Neural progenitor cell (in vitro differentiated cells): ENCODE results near the gene AXDND1. TPM values are rescaled to one million over a fixed set of nuclear protein-coding genes. Genes with fewer than 3 reads are reported as not detected.

Source experiments
- DNase-seq: peaks from one replicate; pipeline ENCODE4 v3.0.0-alpha.2; 2016; ENCODE audit warnings: low spot score
- H2AFZ ChIP-seq: fragments of 200-600 bp; sonication (generic); replicated peaks from 2 replicates; pipeline ENCODE4 v1.6.1; 2016; ENCODE audit warnings: antibody characterized with exemption
- H3F3A ChIP-seq: fragments of 200-600 bp; sonication (generic); 2 replicates; pipeline ENCODE4 v1.6.1; 2016; ENCODE audit warnings: antibody characterized with exemption, low read depth
- H3K27ac ChIP-seq: fragments of 200-600 bp; sonication (generic); 2 replicates; pipeline ENCODE4 v1.5.1; 2016; ENCODE audit warnings: mild to moderate bottlenecking
- H3K27me3 ChIP-seq: fragments of 200-600 bp; sonication (generic); 2 replicates; pipeline ENCODE4 v1.6.1; 2016; ENCODE audit warnings: mild to moderate bottlenecking, moderate library complexity
- H3K36me3 ChIP-seq: fragments of 200-600 bp; sonication (generic); 2 replicates; pipeline ENCODE4 v1.5.1; 2016
- H3K4me1 ChIP-seq: fragments of 200-600 bp; sonication (generic); 2 replicates; pipeline ENCODE4 v1.6.1; 2016; ENCODE audit warnings: mixed run types
- H3K4me2 ChIP-seq: fragments of 200-600 bp; sonication (generic); 2 replicates; pipeline ENCODE4 v1.6.1; 2016
- H3K4me3 ChIP-seq: fragments of 200-600 bp; sonication (generic); 2 replicates; pipeline ENCODE4 v1.5.1; 2016
- H3K79me2 ChIP-seq: fragments of 200-600 bp; sonication (generic); 2 replicates; pipeline ENCODE4 v1.6.1; 2016; ENCODE audit warnings: low read depth
- H3K9ac ChIP-seq: fragments of 200-600 bp; sonication (generic); 2 replicates; pipeline ENCODE4 v1.6.1; 2016
- H3K9me3 ChIP-seq: fragments of 200-600 bp; sonication (generic); 2 replicates; pipeline ENCODE4 v1.5.1; 2016; ENCODE audit warnings: low read depth
- H4K20me1 ChIP-seq: fragments of 200-600 bp; sonication (generic); 2 replicates; pipeline ENCODE4 v1.6.1; 2016; ENCODE audit warnings: low read depth
- H3K27ac Mint-ChIP-seq: 3 replicates; pipeline ENCODE4 v1.8.0; 2021; ENCODE audit warnings: mixed read lengths
- H3K27me3 Mint-ChIP-seq: 2 replicates; pipeline ENCODE4 v1.8.0; 2022; ENCODE audit warnings: low read depth, mild to moderate bottlenecking, inconsistent platforms, moderate library complexity, mixed read lengths; ENCODE audit not compliant: insufficient read depth
- H3K36me3 Mint-ChIP-seq: 3 replicates; pipeline ENCODE4 v1.8.0; 2021; ENCODE audit warnings: mixed read lengths
- H3K4me1 Mint-ChIP-seq: 3 replicates; pipeline ENCODE4 v1.8.0; 2021; ENCODE audit warnings: mixed read lengths
- H3K4me3 Mint-ChIP-seq: 3 replicates; pipeline ENCODE4 v1.8.0; 2021; ENCODE audit warnings: mild to moderate bottlenecking, moderate library complexity, mixed read lengths
- H3K9me3 Mint-ChIP-seq: 3 replicates; pipeline ENCODE4 v1.8.0; 2020; ENCODE audit warnings: mixed read lengths
- CTCF ChIP-seq: fragments of 200-600 bp; sonication (generic); IDR thresholded peaks from 2 replicates; pipeline ENCODE4 v1.5.1; 2017; ENCODE audit warnings: antibody characterized with exemption, mild to moderate bottlenecking
- EZH2 ChIP-seq: fragments of 200-600 bp; sonication (generic); IDR thresholded peaks from 2 replicates; pipeline ENCODE4 v1.6.1; 2017; ENCODE audit warnings: antibody characterized with exemption, mild to moderate bottlenecking, moderate library complexity
- EZH2phosphoT487 ChIP-seq: fragments of 200-600 bp; sonication (generic); IDR thresholded peaks from 2 replicates; pipeline ENCODE4 v1.6.1; 2017; ENCODE audit warnings: antibody characterized with exemption
- total RNA-seq: library from RNA; depleted of rRNA; stranded (reverse); fragments of >200 nt; gene quantifications from 2 replicates; pipeline ENCODE4 v1.2.3, GENCODE V29; 2015; ENCODE audit warnings: low replicate concordance

Gene AXDND1
- total RNA-seq, 1 donor from 2014 or later, result 0.30 TPM

GRCh38 chr1:179575497-179576314, 209.9 kb downstream of the AXDND1 start, which contains the start of gene NPHS2:
TSS of gene NPHS2 (minus strand) at chr1:179575948. CDS start at chr1:179575864, 84 bp downstream.
- DNase-seq, result peak; percentile 67
- peaks cover 42% of the 10 kb centered on the region for H3K27me3 Mint-ChIP-seq
- H3K9me3 Mint-ChIP-seq, result peaks cover 3% of the 10 kb centered on the region

GRCh38 chr1:179576509-179576908, 210.7 kb downstream of the AXDND1 start:
- Histone ChIP-seq H3K9me3 (no peaks in the 10 kb centered on the region), H3K9ac (no peak overlapping the region), H3K4me2 (peak overlapping the region; percentile 88), H3K4me3 (peak overlapping the region; percentile 59), H3K79me2 (no peaks in the 10 kb centered on the region), H3K27ac (no peak overlapping the region), H4K20me1 (no peaks in the 10 kb centered on the region), H3K36me3 (no peaks in the 10 kb centered on the region), H3K4me1 (no peaks in the 10 kb centered on the region), H2AFZ (no peak overlapping the region), H3F3A (no peaks in the 10 kb centered on the region), H3K27me3 (peaks cover 58% of the 10 kb centered on the region)
- H3K27ac Mint-ChIP-seq, result no peak overlapping the region
- peaks cover 2% of the 10 kb centered on the region for H3K4me1 Mint-ChIP-seq
- peaks cover 3% of the 10 kb centered on the region for H3K9me3 Mint-ChIP-seq
- H3K4me3 Mint-ChIP-seq, result peak overlapping the region; percentile 67
- peaks cover 42% of the 10 kb centered on the region for H3K27me3 Mint-ChIP-seq
- TF ChIP-seq EZH2phosphoT487 (no peak), EZH2 (no peak), CTCF (no peak)
- no peak for DNase-seq
- H3K36me3 Mint-ChIP-seq, result no peaks in the 10 kb centered on the region

More at GRCh38 chr1:179575497-179576314, 209.9 kb downstream of the AXDND1 start, which contains the start of gene NPHS2:
- Histone ChIP-seq H3K9ac (no peak within 1 kb of the TSS), H3K79me2 (no peaks in the 10 kb centered on the region), H3F3A (no peaks in the 10 kb centered on the region), H3K4me3 (peak within 1 kb of the TSS; percentile 59), H3K27me3 (peaks cover 58% of the 10 kb centered on the region), H2AFZ (peak within 1 kb of the TSS; percentile 95), H3K9me3 (no peaks in the 10 kb centered on the region), H3K36me3 (no peaks in the 10 kb centered on the region), H3K4me2 (peak within 1 kb of the TSS; percentile 88), H3K4me1 (no peaks in the 10 kb centered on the region), H3K27ac (no peak within 1 kb of the TSS), H4K20me1 (no peaks in the 10 kb centered on the region)
- peaks cover 2% of the 10 kb centered on the region for H3K4me1 Mint-ChIP-seq
- TF ChIP-seq EZH2, result peak; percentile 92
- peak; percentile 78 for TF ChIP-seq EZH2phosphoT487
- TF ChIP-seq CTCF, result peak; percentile 19
- no peak within 1 kb of the TSS for H3K27ac Mint-ChIP-seq
- H3K36me3 Mint-ChIP-seq, result no peaks in the 10 kb centered on the region
- peak within 1 kb of the TSS; percentile 67 for H3K4me3 Mint-ChIP-seq

- Mint-ChIP-seq H3K4me1 (peaks cover 5% of the 10 kb centered on the region), H3K36me3 (no peaks in the 10 kb centered on the region), H3K4me3 (no peak overlapping the region), H3K27me3 (peaks cover 12% of the 10 kb centered on the region), H3K27ac (no peak overlapping the region), H3K9me3 (no peaks in the 10 kb centered on the region)
- no peaks in the 10 kb centered on the region for H3K36me3 ChIP-seq
- H3K27ac ChIP-seq, result no peak overlapping the region
- H3K4me3 ChIP-seq, result no peak overlapping the region
- H3K79me2 ChIP-seq, result no peaks in the 10 kb centered on the region
- peaks cover 11% of the 10 kb centered on the region for H3K4me1 ChIP-seq
- DNase-seq, result no peak
- no peaks in the 10 kb centered on the region for H4K20me1 ChIP-seq
- H2AFZ ChIP-seq, result no peak overlapping the region
- H3K4me2 ChIP-seq, result no peak overlapping the region
- TF ChIP-seq CTCF (no peak), EZH2phosphoT487 (no peak), EZH2 (no peak)
- no peaks in the 10 kb centered on the region for H3F3A ChIP-seq
- no peak overlapping the region for H3K9ac ChIP-seq
- no peaks in the 10 kb centered on the region for H3K9me3 ChIP-seq
- H3K27me3 ChIP-seq, result peaks cover 29% of the 10 kb centered on the region
Observed at GRCh38 chr1:179583771-179584320, 218.1 kb downstream of the AXDND1 start.
